Mesothelial cell of epicardium (in vitro differentiated cells): ENCODE measurements around the gene SIGMAR1. TPM values are rescaled to one million over a fixed set of nuclear protein-coding genes. Genes with fewer than 3 reads are reported as not detected.

Source experiments
- DNase-seq, 2 experiments: peaks; one replicate each; pipeline ENCODE4 v3.0.0; 2021; ENCODE audit warnings: low spot score in 2 of 2; ENCODE audit not compliant: unreplicated experiment in 2 of 2
- H3K27ac Mint-ChIP-seq: 2 replicates; pipeline ENCODE4 v1.8.0; 2021; ENCODE audit warnings: mixed read lengths
- H3K27me3 Mint-ChIP-seq: 2 replicates; pipeline ENCODE4 v1.8.0; 2021; ENCODE audit warnings: low read depth, mixed read lengths
- H3K36me3 Mint-ChIP-seq: 2 replicates; pipeline ENCODE4 v1.8.0; 2021; ENCODE audit warnings: mixed read lengths
- H3K4me1 Mint-ChIP-seq: 2 replicates; pipeline ENCODE4 v1.8.0; 2021; ENCODE audit warnings: mixed read lengths
- H3K4me3 Mint-ChIP-seq: 2 replicates; pipeline ENCODE4 v1.8.0; 2021; ENCODE audit warnings: mild to moderate bottlenecking, moderate library complexity, mixed read lengths
- H3K9me3 Mint-ChIP-seq: 2 replicates; pipeline ENCODE4 v1.8.0; 2021; ENCODE audit warnings: mixed read lengths
- total RNA-seq: library from RNA; stranded (reverse); gene quantifications from 3 replicates; pipeline ENCODE4 v1.2.1, GENCODE V29; 2021
- TF ChIP-seq, protein P1 (sequence below): fragments of 200-600 bp; sonication (generic); IDR thresholded peaks from one replicate; pipeline ENCODE4 v1.5.0; 2021; ENCODE audit warnings: antibody characterized with exemption; ENCODE audit not compliant: unreplicated experiment

Gene SIGMAR1
- total RNA-seq, 1 donor from 2014 or later, result 58.8 TPM

DNA sequence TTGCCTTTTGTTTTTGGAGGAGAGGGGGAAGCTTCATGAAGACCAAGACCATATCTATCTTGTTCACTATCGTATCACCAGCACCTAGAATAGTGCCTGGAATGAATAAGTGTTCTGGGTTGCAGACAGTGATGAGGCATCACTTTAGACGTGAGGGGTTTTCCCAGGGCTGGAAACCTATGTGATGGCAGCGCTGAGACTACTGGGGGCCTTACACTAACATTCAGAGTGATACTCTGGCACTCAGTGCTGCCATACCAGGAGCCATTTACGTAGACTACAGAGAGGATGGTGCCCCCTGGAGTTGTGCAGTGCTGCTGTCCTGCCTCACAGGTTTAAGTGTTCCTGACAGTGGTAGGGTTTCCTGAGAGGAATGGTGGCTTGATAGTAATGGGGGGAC is 46.6 kb upstream of the SIGMAR1 start:
- Mint-ChIP-seq H3K27me3 (no peaks in the 10 kb centered on the region), H3K27ac (no peak overlapping the region), H3K9me3 (no peaks in the 10 kb centered on the region), H3K4me3 (no peak overlapping the region), H3K4me1 (no peaks in the 10 kb centered on the region), H3K36me3 (peaks cover 12% of the 10 kb centered on the region)
- no peak for DNase-seq
- TF ChIP-seq, protein P1, sequence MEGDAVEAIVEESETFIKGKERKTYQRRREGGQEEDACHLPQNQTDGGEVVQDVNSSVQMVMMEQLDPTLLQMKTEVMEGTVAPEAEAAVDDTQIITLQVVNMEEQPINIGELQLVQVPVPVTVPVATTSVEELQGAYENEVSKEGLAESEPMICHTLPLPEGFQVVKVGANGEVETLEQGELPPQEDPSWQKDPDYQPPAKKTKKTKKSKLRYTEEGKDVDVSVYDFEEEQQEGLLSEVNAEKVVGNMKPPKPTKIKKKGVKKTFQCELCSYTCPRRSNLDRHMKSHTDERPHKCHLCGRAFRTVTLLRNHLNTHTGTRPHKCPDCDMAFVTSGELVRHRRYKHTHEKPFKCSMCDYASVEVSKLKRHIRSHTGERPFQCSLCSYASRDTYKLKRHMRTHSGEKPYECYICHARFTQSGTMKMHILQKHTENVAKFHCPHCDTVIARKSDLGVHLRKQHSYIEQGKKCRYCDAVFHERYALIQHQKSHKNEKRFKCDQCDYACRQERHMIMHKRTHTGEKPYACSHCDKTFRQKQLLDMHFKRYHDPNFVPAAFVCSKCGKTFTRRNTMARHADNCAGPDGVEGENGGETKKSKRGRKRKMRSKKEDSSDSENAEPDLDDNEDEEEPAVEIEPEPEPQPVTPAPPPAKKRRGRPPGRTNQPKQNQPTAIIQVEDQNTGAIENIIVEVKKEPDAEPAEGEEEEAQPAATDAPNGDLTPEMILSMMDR, result no peak

DNA sequence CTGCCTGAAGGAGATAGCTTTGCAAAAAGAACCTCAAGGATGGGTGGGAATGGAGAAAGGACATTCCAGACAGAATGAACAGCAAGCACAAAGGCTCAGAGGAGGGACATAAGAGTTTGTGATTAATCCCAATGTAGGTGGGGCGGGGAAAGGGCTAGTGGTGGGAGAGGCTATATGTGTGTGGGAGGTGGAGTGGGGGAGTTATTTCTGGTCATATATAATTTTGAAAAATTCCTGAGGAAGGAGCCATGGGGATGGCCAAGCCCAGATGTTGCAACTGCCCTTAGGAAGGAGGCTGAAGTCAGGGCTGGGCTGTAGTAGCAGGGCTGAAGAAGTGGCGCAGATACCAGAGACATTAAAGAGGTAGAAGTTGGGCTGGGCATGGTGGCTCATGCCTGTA is 38.3 kb upstream of the SIGMAR1 start:
- no peak for DNase-seq
- Mint-ChIP-seq H3K4me1 (peaks cover 2% of the 10 kb centered on the region), H3K36me3 (peaks cover 6% of the 10 kb centered on the region), H3K9me3 (peaks cover 8% of the 10 kb centered on the region), H3K27ac (no peak overlapping the region), H3K27me3 (no peaks in the 10 kb centered on the region), H3K4me3 (no peak overlapping the region)
- TF ChIP-seq, protein P1, result no peak

DNA sequence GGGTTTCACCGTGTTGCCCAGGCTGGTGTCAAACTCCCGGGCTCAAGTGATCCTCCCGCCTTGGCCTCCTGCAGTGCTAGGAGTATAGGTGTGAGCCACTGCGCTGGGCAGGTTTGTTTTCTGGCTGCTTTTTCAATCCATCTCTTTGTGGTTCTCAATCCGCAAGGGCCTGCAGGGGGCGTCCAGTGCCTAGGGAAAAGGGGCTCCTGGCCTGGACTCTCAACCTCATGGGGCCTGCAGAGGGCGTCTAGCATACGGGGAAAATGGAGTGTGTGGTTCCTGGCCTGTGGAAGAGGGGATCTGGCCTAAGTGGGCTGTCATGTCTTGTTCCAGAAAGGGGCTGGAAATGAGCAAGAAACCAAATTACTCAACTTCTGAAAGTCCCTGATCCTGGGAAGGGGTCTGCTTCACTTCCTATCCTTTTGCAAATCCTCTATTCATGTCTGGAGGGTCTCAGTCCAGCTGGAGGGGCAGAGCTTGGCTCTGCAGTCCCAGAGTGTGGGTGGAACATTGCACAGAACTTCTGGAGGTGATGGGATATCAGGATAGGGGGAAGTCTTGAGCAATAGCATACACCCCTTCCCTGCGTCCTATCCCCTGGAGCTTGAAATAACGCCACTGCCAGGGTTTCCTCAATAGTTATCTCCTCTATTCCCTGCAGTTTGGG is 37.6 kb upstream of the SIGMAR1 start:
- Mint-ChIP-seq H3K36me3 (peaks cover 4% of the 10 kb centered on the region), H3K27me3 (no peaks in the 10 kb centered on the region), H3K27ac (no peak overlapping the region), H3K4me1 (peaks cover 2% of the 10 kb centered on the region), H3K9me3 (peaks cover 13% of the 10 kb centered on the region), H3K4me3 (no peak overlapping the region)
- peak; percentile 35 to 66 for DNase-seq
- TF ChIP-seq, protein P1, result peak; percentile 28

DNA sequence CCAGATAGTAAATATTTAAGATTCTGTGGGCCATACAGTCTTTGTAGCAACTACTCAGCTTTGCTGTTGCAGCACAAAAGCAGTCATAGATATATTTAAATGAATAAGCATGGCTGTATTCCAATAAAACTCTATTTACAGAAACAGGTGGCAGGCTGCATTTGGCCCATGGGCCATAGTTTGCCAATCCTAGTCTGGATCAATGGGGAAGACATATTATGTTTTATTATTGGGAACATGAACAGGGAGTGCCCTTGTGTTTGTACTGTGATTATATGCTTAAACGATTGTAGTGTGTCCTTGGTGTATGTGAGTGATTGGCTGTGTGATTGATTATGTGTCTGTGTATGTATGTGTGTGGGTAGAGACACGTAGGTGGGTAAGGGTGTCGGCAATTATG is 36.9 kb upstream of the SIGMAR1 start:
- no peak overlapping the region for H3K4me3 Mint-ChIP-seq
- H3K9me3 Mint-ChIP-seq, result peaks cover 17% of the 10 kb centered on the region
- H3K4me1 Mint-ChIP-seq, result peaks cover 2% of the 10 kb centered on the region
- TF ChIP-seq, protein P1, result no peak
- no peaks in the 10 kb centered on the region for H3K27me3 Mint-ChIP-seq
- H3K27ac Mint-ChIP-seq, result no peak overlapping the region
- peaks cover 9% of the 10 kb centered on the region for H3K36me3 Mint-ChIP-seq
- DNase-seq, result no peak

DNA sequence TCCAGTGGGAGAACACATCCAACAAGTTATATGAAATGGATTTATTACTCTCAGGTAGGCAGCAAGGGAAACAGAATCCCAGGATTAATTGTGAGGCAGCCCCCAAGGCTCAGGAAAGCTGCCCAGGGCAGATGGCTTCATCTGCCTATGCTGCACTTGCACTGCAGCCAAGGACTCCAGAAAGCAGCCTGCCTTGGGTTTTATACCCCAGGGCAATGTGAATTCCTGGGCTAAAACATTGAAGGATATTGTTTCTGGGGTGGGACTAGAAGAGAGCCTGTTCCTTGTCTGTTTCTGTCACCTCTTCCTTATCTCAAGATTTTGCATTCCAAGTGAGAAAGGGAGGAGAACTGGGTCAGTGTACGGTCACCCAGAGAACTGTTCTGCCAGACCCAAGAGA is 33.7 kb upstream of the SIGMAR1 start:
- Mint-ChIP-seq H3K27me3 (no peaks in the 10 kb centered on the region), H3K4me1 (peaks cover 2% of the 10 kb centered on the region), H3K4me3 (no peak overlapping the region), H3K36me3 (peaks cover 21% of the 10 kb centered on the region), H3K27ac (no peak overlapping the region), H3K9me3 (peaks cover 24% of the 10 kb centered on the region)
- no peak for DNase-seq
- TF ChIP-seq, protein P1, result no peak
